ENCODE measurements around the gene PRMT3. TPM values are rescaled to one million over a fixed set of nuclear protein-coding genes. Genes with fewer than 3 reads are reported as not detected.

Gene PRMT3
- 13.6 and 14.8 TPM in 2 replicates for total RNA-seq

DNA sequence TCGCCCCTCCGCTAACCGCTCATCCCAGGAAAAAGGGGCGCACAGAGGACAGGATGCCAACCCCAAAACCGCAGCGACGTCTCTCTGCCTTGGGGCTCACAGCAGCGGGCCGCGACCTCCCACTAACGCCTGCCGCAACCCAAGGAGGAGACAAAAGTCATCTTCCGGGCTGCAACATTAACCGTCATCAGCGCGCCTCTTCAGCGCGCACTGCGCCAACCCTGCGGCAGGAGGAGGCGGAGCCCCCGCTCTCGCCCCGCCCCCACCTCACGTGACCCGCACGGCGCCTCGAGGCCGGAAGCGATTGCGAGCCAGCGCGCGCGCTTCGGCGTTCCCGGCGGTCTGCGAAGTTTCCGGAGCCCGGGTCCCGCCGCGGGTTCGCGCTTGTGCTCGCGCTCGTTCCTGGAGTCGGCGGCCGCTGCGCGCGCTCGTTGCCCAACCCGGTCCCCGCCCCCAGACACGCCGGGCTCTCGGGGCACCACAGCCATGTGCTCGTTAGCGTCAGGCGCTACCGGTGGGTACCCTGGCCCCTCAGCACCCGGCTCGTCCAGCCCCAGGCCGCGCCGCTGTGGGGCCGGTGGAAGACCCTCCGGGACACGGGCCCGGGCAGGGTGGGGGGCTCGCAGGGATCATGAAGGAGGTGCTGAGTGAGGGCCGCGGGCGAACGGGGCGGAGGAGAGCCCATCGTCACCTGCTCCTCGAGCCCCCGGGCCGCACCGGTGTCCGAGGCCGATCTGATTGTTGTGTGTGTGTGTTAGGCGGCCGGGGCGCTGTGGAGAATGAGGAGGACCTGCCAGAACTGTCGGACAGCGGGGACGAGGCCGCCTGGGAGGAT lies at the start of gene PRMT3:
Gene PRMT3 (plus strand): TSS at position 456 of the 835 bp plus-strand sequence. CDS start 31 bp downstream, at position 487.

DNA sequence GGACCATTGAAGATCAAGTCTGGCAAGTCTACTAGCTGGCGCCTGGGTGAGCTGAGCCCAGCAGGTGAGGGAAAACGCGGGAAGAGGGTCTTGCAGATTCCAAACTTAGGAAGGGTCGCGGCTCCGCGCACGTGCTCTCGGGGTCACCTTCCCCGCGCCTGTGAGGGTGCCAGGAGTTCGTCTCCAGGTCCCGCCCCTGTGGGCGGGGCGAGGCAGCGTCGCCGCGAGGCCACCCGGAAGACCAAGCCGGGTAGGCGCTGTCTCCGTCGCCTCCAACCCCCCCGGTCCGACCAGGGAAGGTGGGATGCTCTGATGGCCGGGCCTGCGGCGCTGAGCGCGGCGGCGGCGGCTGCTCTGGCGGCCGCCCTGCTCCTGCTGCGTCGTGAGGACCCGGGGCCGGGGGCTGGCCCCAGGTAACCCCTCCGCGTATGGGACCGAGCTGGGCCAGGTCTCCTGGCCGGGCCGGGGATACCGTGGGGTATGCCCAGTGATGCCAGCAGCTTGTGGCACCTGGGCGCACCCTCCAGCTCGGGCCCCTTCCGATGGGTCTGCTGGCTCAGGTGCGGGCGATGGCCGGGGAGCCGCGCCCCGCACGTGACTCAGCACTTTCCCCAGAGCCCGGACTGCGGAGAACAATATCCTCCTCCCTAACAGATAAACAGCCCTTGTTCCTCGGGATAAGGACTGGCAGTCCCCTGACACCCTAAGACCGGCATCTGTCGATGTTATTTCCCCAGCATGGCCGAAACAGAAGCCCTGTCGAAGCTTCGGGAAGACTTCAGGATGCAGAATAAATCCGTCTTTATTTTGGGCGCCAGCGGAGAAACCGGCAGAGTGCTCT lies 23.8 kb upstream of the PRMT3 start, which contains the start of gene HTATIP2:
Gene HTATIP2 (plus strand): TSS at position 215 of the 841 bp plus-strand sequence. CDS start 524 bp downstream, at position 739.

Other genes starting within 250 kb of the PRMT3 start
- gene DBX1, start 227.2 kb upstream of the PRMT3 start, total RNA-seq: not detected in 2 replicates
- 31.4 and 50.9 TPM in 2 replicates for gene HTATIP2, start 24.0 kb upstream of the PRMT3 start, total RNA-seq
- not detected in 2 replicates for gene SLC6A5, start 211.9 kb downstream of the PRMT3 start, total RNA-seq

Measured in endothelial cell of coronary artery (primary cell).